NCI-H226 (cell line): ENCODE measurements around the gene FAM3A.
A peak's percentile ranks its signal among the peaks of the same experiment; 100 is the strongest.
"Not testable (repeated sequence)": the region's sequence is repeated elsewhere in the genome, so short reads cannot be mapped to it uniquely, and the experiment has no call there.

Experiments used
- DNase-seq: peaks from one replicate; pipeline ENCODE4 v3.0.0-alpha.2; 2015

FAM3A gene

GRCh38 chrX:154515966-154516655 lies at the start of gene FAM3A:
Gene FAM3A, minus strand, starts transcription at chrX:154516232. Its CDS starts 460 bp downstream, at chrX:154515772.
- peak; percentile 67 for DNase-seq

GRCh38 chrX:154562295-154562694 lies 46.3 kb upstream of the FAM3A start:
- DNase-seq: not testable (repeated sequence)

GRCh38 chrX:154560326-154560725 lies 44.3 kb upstream of the FAM3A start:
- DNase-seq: not testable (repeated sequence)

GRCh38 chrX:154558896-154559295 lies 42.9 kb upstream of the FAM3A start:
- DNase-seq: not testable (repeated sequence)

GRCh38 chrX:154558060-154558690 lies 42.1 kb upstream of the FAM3A start:
- not testable (repeated sequence) for DNase-seq

GRCh38 chrX:154552112-154552806 lies 36.2 kb upstream of the FAM3A start:
- DNase-seq: not testable (repeated sequence)

- DNase-seq: no peak
These were observed 33.7 kb upstream of the FAM3A start for GRCh38 chrX:154549766-154550165.

GRCh38 chrX:154548028-154548316 lies 31.9 kb upstream of the FAM3A start:
- no peak for DNase-seq

GRCh38 chrX:154547245-154548027 lies 31.4 kb upstream of the FAM3A start, which contains the start of gene IKBKG:
Gene IKBKG, plus strand, starts transcription at chrX:154547620. Its CDS starts 4,383 bp downstream, at chrX:154552003.
- DNase-seq: peak; percentile 87

- peak; percentile 42 for DNase-seq
These were observed 30.6 kb upstream of the FAM3A start, which contains the start of gene G6PD for GRCh38 chrX:154546354-154547244. Gene G6PD, minus strand, starts transcription at chrX:154546846. Its CDS starts 691 bp downstream, at chrX:154546155.

GRCh38 chrX:154545673-154546274 lies 29.7 kb upstream of the FAM3A start:
- no peak for DNase-seq

- no peak for DNase-seq
These were observed 26.8 kb upstream of the FAM3A start for GRCh38 chrX:154542723-154543424.

- peak; percentile 79 for DNase-seq
These were observed 26.1 kb upstream of the FAM3A start for GRCh38 chrX:154541896-154542722.

- DNase-seq: no peak
These were observed 25.5 kb upstream of the FAM3A start for GRCh38 chrX:154541589-154541895.

GRCh38 chrX:154540897-154541535 lies 25.0 kb upstream of the FAM3A start:
- no peak for DNase-seq

GRCh38 chrX:154540365-154540764 lies 24.3 kb upstream of the FAM3A start:
- DNase-seq: not testable (repeated sequence)

GRCh38 chrX:154539077-154539476 lies 23.0 kb upstream of the FAM3A start:
- DNase-seq: no peak

- DNase-seq: no peak
These were observed 19.9 kb upstream of the FAM3A start for GRCh38 chrX:154535892-154536291.

- peak; percentile 68 for DNase-seq
These were observed 18.7 kb upstream of the FAM3A start for GRCh38 chrX:154534526-154535322.
